ENCODE measurements around the gene XRN1.
"Not testable (repeated sequence)": the region's sequence is repeated elsewhere in the genome, so short reads cannot be mapped to it uniquely, and the experiment has no call there.

Gene XRN1

GRCh38 chr3:142324275-142324953 lies 123.4 kb downstream of the XRN1 start:
- not testable (repeated sequence) for DNase-seq (ENCODE audit: low read depth)

- no peak for DNase-seq (ENCODE audit: low read depth)
Observed at GRCh38 chr3:142319912-142320311, 127.9 kb downstream of the XRN1 start.

GRCh38 chr3:142319094-142319493 lies 128.7 kb downstream of the XRN1 start:
- DNase-seq (ENCODE audit: low read depth): no peak

- no peak for DNase-seq (ENCODE audit: low read depth)
Observed at GRCh38 chr3:142318331-142318730, 129.5 kb downstream of the XRN1 start.

- DNase-seq (ENCODE audit: low read depth): not testable (repeated sequence)
Observed at GRCh38 chr3:142315978-142316388, 131.9 kb downstream of the XRN1 start.

- DNase-seq (ENCODE audit: low read depth): no peak
Observed at GRCh38 chr3:142315083-142315482, 132.8 kb downstream of the XRN1 start.

- no peak for DNase-seq (ENCODE audit: low read depth)
Observed at GRCh38 chr3:142310439-142310838, 137.4 kb downstream of the XRN1 start.

GRCh38 chr3:142302847-142303246 lies 145.0 kb downstream of the XRN1 start:
- DNase-seq (ENCODE audit: low read depth): not testable (repeated sequence)

GRCh38 chr3:142298626-142299025 lies 149.2 kb downstream of the XRN1 start:
- DNase-seq (ENCODE audit: low read depth): no peak

- no peak for DNase-seq (ENCODE audit: low read depth)
Observed at GRCh38 chr3:142296507-142296906, 151.3 kb downstream of the XRN1 start.

GRCh38 chr3:142287866-142288638 lies 159.8 kb downstream of the XRN1 start:
- DNase-seq (ENCODE audit: low read depth): no peak

- DNase-seq (ENCODE audit: low read depth): no peak
Observed at GRCh38 chr3:142285083-142285517, 162.7 kb downstream of the XRN1 start.

- no peak for DNase-seq (ENCODE audit: low read depth)
Observed at GRCh38 chr3:142282503-142282902, 165.3 kb downstream of the XRN1 start.

- no peak for DNase-seq (ENCODE audit: low read depth)
Observed at GRCh38 chr3:142281474-142281873, 166.4 kb downstream of the XRN1 start.

GRCh38 chr3:142279965-142280590 lies 167.8 kb downstream of the XRN1 start:
- DNase-seq (ENCODE audit: low read depth): peak; percentile 8

GRCh38 chr3:142278451-142278850 lies 169.4 kb downstream of the XRN1 start:
- no peak for DNase-seq (ENCODE audit: low read depth)

- no peak for DNase-seq (ENCODE audit: low read depth)
Observed at GRCh38 chr3:142276781-142277180, 171.1 kb downstream of the XRN1 start.

- no peak for DNase-seq (ENCODE audit: low read depth)
Observed at GRCh38 chr3:142275856-142276255, 172.0 kb downstream of the XRN1 start.

- DNase-seq (ENCODE audit: low read depth): no peak
Observed at GRCh38 chr3:142274908-142275307, 172.9 kb downstream of the XRN1 start.

- no peak for DNase-seq (ENCODE audit: low read depth)
Observed at GRCh38 chr3:142273501-142273900, 174.3 kb downstream of the XRN1 start.

GRCh38 chr3:142272200-142272891 lies 175.5 kb downstream of the XRN1 start:
- no peak for DNase-seq (ENCODE audit: low read depth)

- peak; percentile 23 for DNase-seq (ENCODE audit: low read depth)
Observed at GRCh38 chr3:142270407-142270806, 177.4 kb downstream of the XRN1 start.
